BLaER1 (cell line): ENCODE data around the gene PPARG.

Experiments
- H3K27ac ChIP-seq: shearing (Covaris generic); formaldehyde crosslinking; 2 replicates; pipeline ENCODE4 v1.8.1; 2022
- H3K27me3 ChIP-seq: shearing (Covaris generic); formaldehyde crosslinking; 2 replicates; pipeline ENCODE4 v1.8.1; 2022
- H3K36me3 ChIP-seq: shearing (Covaris generic); formaldehyde crosslinking; 2 replicates; pipeline ENCODE4 v1.8.1; 2022
- H3K4me1 ChIP-seq: shearing (Covaris generic); formaldehyde crosslinking; 2 replicates; pipeline ENCODE4 v1.8.1; 2022
- H3K4me2 ChIP-seq: shearing (Covaris generic); formaldehyde crosslinking; 2 replicates; pipeline ENCODE4 v1.8.1; 2022
- H3K4me3 ChIP-seq: shearing (Covaris generic); formaldehyde crosslinking; 2 replicates; pipeline ENCODE4 v1.8.1; 2022
- H3K9ac ChIP-seq: shearing (Covaris generic); formaldehyde crosslinking; 2 replicates; pipeline ENCODE4 v1.8.1; 2022
- H3K9me3 ChIP-seq: shearing (Covaris generic); formaldehyde crosslinking; 2 replicates; pipeline ENCODE4 v1.8.1; 2022
- H4K20me1 ChIP-seq: shearing (Covaris generic); formaldehyde crosslinking; 2 replicates; pipeline ENCODE4 v1.8.1; 2022
- Cebpa-rat ChIP-seq: shearing (Covaris generic); IDR thresholded peaks from 2 replicates; pipeline ENCODE4 v1.8.1; 2022

PPARG gene

GRCh38 chr3:12405432-12406272, 116.8 kb downstream of the PPARG start:
- Histone ChIP-seq H3K4me2 (no peak overlapping the region), H3K36me3 (no peaks in the 10 kb centered on the region), H3K27ac (no peak overlapping the region), H4K20me1 (no peaks in the 10 kb centered on the region), H3K4me1 (peaks cover 4% of the 10 kb centered on the region), H3K27me3 (no peaks in the 10 kb centered on the region), H3K9ac (no peak overlapping the region), H3K4me3 (no peak overlapping the region), H3K9me3 (no peaks in the 10 kb centered on the region)
- no peak for TF ChIP-seq Cebpa-rat

GRCh38 chr3:12408984-12409683, 120.3 kb downstream of the PPARG start:
- no peak for TF ChIP-seq Cebpa-rat
- H3K4me1 ChIP-seq = no peaks in the 10 kb centered on the region
- no peak overlapping the region for H3K9ac ChIP-seq
- no peaks in the 10 kb centered on the region for H4K20me1 ChIP-seq
- no peak overlapping the region for H3K27ac ChIP-seq
- H3K36me3 ChIP-seq = no peaks in the 10 kb centered on the region
- H3K27me3 ChIP-seq = no peaks in the 10 kb centered on the region
- no peak overlapping the region for H3K4me2 ChIP-seq
- H3K4me3 ChIP-seq = no peak overlapping the region
- H3K9me3 ChIP-seq = no peaks in the 10 kb centered on the region

- H3K27me3 ChIP-seq = no peaks in the 10 kb centered on the region
- no peak overlapping the region for H3K4me2 ChIP-seq
- H3K9ac ChIP-seq = no peak overlapping the region
- no peaks in the 10 kb centered on the region for H4K20me1 ChIP-seq
- no peak for TF ChIP-seq Cebpa-rat
- H3K4me3 ChIP-seq = no peak overlapping the region
- no peaks in the 10 kb centered on the region for H3K36me3 ChIP-seq
- H3K9me3 ChIP-seq = no peaks in the 10 kb centered on the region
- H3K4me1 ChIP-seq = no peaks in the 10 kb centered on the region
- no peak overlapping the region for H3K27ac ChIP-seq
These were observed 121.1 kb downstream of the PPARG start for GRCh38 chr3:12409684-12410596.

GRCh38 chr3:12413721-12414255, 124.9 kb downstream of the PPARG start:
- H3K4me1 ChIP-seq = no peaks in the 10 kb centered on the region
- H3K27me3 ChIP-seq = no peaks in the 10 kb centered on the region
- no peak overlapping the region for H3K4me3 ChIP-seq
- H3K4me2 ChIP-seq = no peak overlapping the region
- H3K9ac ChIP-seq = no peak overlapping the region
- no peak overlapping the region for H3K27ac ChIP-seq
- H4K20me1 ChIP-seq = no peaks in the 10 kb centered on the region
- no peaks in the 10 kb centered on the region for H3K9me3 ChIP-seq
- H3K36me3 ChIP-seq = no peaks in the 10 kb centered on the region
- no peak for TF ChIP-seq Cebpa-rat

GRCh38 chr3:12415014-12415680, 126.3 kb downstream of the PPARG start:
- Histone ChIP-seq H3K36me3 (no peaks in the 10 kb centered on the region), H3K4me3 (no peak overlapping the region), H3K4me2 (no peak overlapping the region), H3K4me1 (no peaks in the 10 kb centered on the region), H4K20me1 (no peaks in the 10 kb centered on the region), H3K9ac (no peak overlapping the region), H3K27me3 (no peaks in the 10 kb centered on the region), H3K27ac (no peak overlapping the region), H3K9me3 (no peaks in the 10 kb centered on the region)
- TF ChIP-seq Cebpa-rat = no peak

- H3K9me3 ChIP-seq = no peaks in the 10 kb centered on the region
- no peak overlapping the region for H3K27ac ChIP-seq
- no peak for TF ChIP-seq Cebpa-rat
- H3K9ac ChIP-seq = no peak overlapping the region
- H4K20me1 ChIP-seq = no peaks in the 10 kb centered on the region
- H3K36me3 ChIP-seq = no peaks in the 10 kb centered on the region
- no peaks in the 10 kb centered on the region for H3K4me1 ChIP-seq
- H3K27me3 ChIP-seq = no peaks in the 10 kb centered on the region
- no peak overlapping the region for H3K4me3 ChIP-seq
- H3K4me2 ChIP-seq = no peak overlapping the region
These were observed 127.9 kb downstream of the PPARG start for GRCh38 chr3:12416731-12417130.

- TF ChIP-seq Cebpa-rat = no peak
- H3K4me3 ChIP-seq = no peak overlapping the region
- no peaks in the 10 kb centered on the region for H3K9me3 ChIP-seq
- no peak overlapping the region for H3K9ac ChIP-seq
- no peak overlapping the region for H3K27ac ChIP-seq
- no peaks in the 10 kb centered on the region for H3K27me3 ChIP-seq
- H3K4me2 ChIP-seq = no peak overlapping the region
- no peaks in the 10 kb centered on the region for H4K20me1 ChIP-seq
- H3K36me3 ChIP-seq = no peaks in the 10 kb centered on the region
- no peaks in the 10 kb centered on the region for H3K4me1 ChIP-seq
These were observed 131.5 kb downstream of the PPARG start for GRCh38 chr3:12420393-12420792.

GRCh38 chr3:12421132-12421531, 132.3 kb downstream of the PPARG start:
- no peak overlapping the region for H3K27ac ChIP-seq

GRCh38 chr3:12423131-12423530, 134.3 kb downstream of the PPARG start:
- Histone ChIP-seq H3K9me3 (no peaks in the 10 kb centered on the region), H3K4me1 (no peaks in the 10 kb centered on the region), H3K36me3 (no peaks in the 10 kb centered on the region), H4K20me1 (no peaks in the 10 kb centered on the region), H3K27ac (no peak overlapping the region), H3K9ac (no peak overlapping the region), H3K27me3 (no peaks in the 10 kb centered on the region), H3K4me2 (no peak overlapping the region), H3K4me3 (no peak overlapping the region)
- no peak for TF ChIP-seq Cebpa-rat

More at GRCh38 chr3:12421132-12421531, 132.3 kb downstream of the PPARG start:
- no peak for TF ChIP-seq Cebpa-rat
- no peaks in the 10 kb centered on the region for H3K27me3 ChIP-seq
- no peak overlapping the region for H3K9ac ChIP-seq
- no peaks in the 10 kb centered on the region for H4K20me1 ChIP-seq
- no peaks in the 10 kb centered on the region for H3K9me3 ChIP-seq
- no peaks in the 10 kb centered on the region for H3K36me3 ChIP-seq
- H3K4me3 ChIP-seq = no peak overlapping the region
- no peaks in the 10 kb centered on the region for H3K4me1 ChIP-seq
- H3K4me2 ChIP-seq = no peak overlapping the region
